ENCODE measurements around the gene SAE1. TPM values are rescaled to one million over a fixed set of nuclear protein-coding genes. Genes with fewer than 3 reads are reported as not detected.

The SAE1 gene
- total RNA-seq, 1 experiment from 2014 or later = 47.5 TPM

DNA sequence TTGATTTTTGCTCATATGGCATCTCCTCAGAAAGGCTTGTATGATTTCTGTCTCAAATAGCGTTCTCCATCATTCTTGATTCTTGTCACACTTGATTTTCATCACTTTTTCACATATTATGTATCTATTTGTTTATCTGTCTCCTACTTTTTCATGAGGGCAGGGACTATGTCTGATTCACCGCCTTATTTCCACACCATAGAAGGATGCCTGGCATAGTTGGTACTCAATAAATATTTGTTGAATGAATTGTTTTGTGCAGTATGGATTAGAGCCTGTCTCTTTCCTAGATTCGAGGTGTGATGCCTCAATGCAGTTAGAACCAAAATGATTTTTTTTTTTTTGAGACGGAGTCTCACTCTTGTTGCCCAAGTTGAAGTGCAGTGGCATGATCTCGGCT, 12.1 kb downstream of the SAE1 start:
- H3K4me2 ChIP-seq (ENCODE audit: low read depth, low read length, poor library complexity, severe bottlenecking) = no peak overlapping the region
- peaks cover 37% of the 10 kb centered on the region for H3K36me3 ChIP-seq (ENCODE audit: insufficient read depth, low read length)
- peaks cover 16% of the 10 kb centered on the region; the same call in 1 of the 2 replicates for H4K20me1 ChIP-seq (ENCODE audit: insufficient read depth, low read depth, low read length)
- no peaks in the 10 kb centered on the region for H3K27me3 ChIP-seq (ENCODE audit: low read length)
- H3K4me1 ChIP-seq (ENCODE audit: low read length) = no peaks in the 10 kb centered on the region
- no peak for DNase-seq
- H2AFZ ChIP-seq (ENCODE audit: low read length) = no peak overlapping the region
- H3K79me2 ChIP-seq (ENCODE audit: low read length) = peaks cover 83% of the 10 kb centered on the region
- H3K4me3 ChIP-seq (ENCODE audit: low read length) = no peak overlapping the region
- no peak overlapping the region for H3K27ac ChIP-seq (ENCODE audit: low read length)
- H3K9me2 ChIP-seq (replicated peaks; ENCODE audit: insufficient read depth, low read length) = no peaks in the 10 kb centered on the region
- no peaks in the 10 kb centered on the region for H3K9me3 ChIP-seq (ENCODE audit: low read length)
- no peak overlapping the region for H3K9ac ChIP-seq (ENCODE audit: low read length)

DNA sequence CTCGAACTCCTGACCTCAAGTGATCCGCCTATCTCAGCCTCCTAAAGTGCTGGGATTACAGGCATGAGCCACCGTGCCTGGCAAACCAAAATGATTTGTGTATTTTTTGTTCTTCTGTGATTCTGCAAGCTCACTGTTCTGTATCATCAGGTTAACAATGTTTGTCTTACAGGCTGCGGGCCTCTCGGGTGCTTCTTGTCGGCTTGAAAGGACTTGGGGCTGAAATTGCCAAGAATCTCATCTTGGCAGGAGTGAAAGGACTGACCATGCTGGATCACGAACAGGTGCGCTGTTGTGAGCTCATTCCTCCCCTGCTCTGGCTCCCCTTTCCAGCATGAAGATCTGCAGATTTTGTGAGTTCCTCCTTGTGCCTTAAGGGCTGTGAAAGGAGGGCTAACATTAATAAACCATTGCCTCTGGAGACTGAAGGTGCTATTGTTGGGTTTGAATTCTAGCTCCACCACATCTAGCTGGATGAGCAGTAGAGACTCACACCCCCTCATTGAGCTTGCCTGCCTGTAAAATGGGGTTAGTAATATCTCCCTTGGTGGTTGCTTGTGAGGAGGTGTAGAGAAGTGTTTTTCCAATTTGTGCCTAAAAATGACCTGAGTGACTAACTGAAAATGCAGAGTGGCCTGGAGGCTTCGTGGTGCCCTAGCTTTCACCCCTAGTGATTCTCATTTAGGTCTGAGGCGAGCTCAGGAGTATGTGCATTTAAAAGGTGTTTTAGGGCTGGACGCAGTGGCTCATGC, 12.9 kb downstream of the SAE1 start:
- no peak overlapping the region for H3K27ac ChIP-seq (ENCODE audit: low read length)
- H3K4me2 ChIP-seq (ENCODE audit: low read depth, low read length, poor library complexity, severe bottlenecking) = no peak overlapping the region
- H2AFZ ChIP-seq (ENCODE audit: low read length) = no peak overlapping the region
- H3K9ac ChIP-seq (ENCODE audit: low read length) = no peak overlapping the region
- H3K9me3 ChIP-seq (ENCODE audit: low read length) = no peaks in the 10 kb centered on the region
- H3K9me2 ChIP-seq (replicated peaks; ENCODE audit: insufficient read depth, low read length) = no peaks in the 10 kb centered on the region
- H4K20me1 ChIP-seq (ENCODE audit: insufficient read depth, low read depth, low read length) = peaks cover 21% of the 10 kb centered on the region
- DNase-seq = no peak
- peaks cover 41% of the 10 kb centered on the region for H3K36me3 ChIP-seq (ENCODE audit: insufficient read depth, low read length)
- no peaks in the 10 kb centered on the region for H3K4me1 ChIP-seq (ENCODE audit: low read length)
- peaks cover 82% of the 10 kb centered on the region for H3K79me2 ChIP-seq (ENCODE audit: low read length)
- no peaks in the 10 kb centered on the region for H3K27me3 ChIP-seq (ENCODE audit: low read length)
- H3K4me3 ChIP-seq (ENCODE audit: low read length) = no peak overlapping the region

DNA sequence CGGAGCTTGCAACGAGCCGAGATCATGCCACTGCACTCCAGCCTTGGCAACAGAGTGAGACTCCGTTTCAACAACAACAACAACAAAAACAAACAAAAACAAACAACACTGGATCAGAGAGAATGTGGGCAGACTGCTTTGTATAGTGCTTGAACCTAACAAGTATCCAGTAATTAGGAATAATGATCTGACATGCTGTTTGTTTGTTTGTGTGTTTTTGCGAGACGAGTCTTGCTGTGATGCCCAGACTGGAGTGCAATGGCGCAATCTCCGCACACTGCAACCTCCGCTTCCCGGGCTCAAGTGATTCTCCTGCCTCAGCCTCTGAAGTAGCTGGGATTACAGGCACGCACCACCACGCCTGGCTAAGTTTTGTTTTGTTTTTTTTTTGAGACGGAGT, 14.0 kb downstream of the SAE1 start:
- no peaks in the 10 kb centered on the region for H3K9me2 ChIP-seq (replicated peaks; ENCODE audit: insufficient read depth, low read length)
- H3K9ac ChIP-seq (ENCODE audit: low read length) = no peak overlapping the region
- H3K27ac ChIP-seq (ENCODE audit: low read length) = no peak overlapping the region
- DNase-seq = no peak
- H3K79me2 ChIP-seq (ENCODE audit: low read length) = peaks cover 75% of the 10 kb centered on the region
- H2AFZ ChIP-seq (ENCODE audit: low read length) = no peak overlapping the region
- no peaks in the 10 kb centered on the region for H3K9me3 ChIP-seq (ENCODE audit: low read length)
- no peak overlapping the region for H3K4me2 ChIP-seq (ENCODE audit: low read depth, low read length, poor library complexity, severe bottlenecking)
- no peak overlapping the region for H3K4me3 ChIP-seq (ENCODE audit: low read length)
- peaks cover 21% of the 10 kb centered on the region for H4K20me1 ChIP-seq (ENCODE audit: insufficient read depth, low read depth, low read length)
- no peaks in the 10 kb centered on the region for H3K27me3 ChIP-seq (ENCODE audit: low read length)
- peaks cover 41% of the 10 kb centered on the region for H3K36me3 ChIP-seq (ENCODE audit: insufficient read depth, low read length)
- H3K4me1 ChIP-seq (ENCODE audit: low read length) = no peaks in the 10 kb centered on the region

DNA sequence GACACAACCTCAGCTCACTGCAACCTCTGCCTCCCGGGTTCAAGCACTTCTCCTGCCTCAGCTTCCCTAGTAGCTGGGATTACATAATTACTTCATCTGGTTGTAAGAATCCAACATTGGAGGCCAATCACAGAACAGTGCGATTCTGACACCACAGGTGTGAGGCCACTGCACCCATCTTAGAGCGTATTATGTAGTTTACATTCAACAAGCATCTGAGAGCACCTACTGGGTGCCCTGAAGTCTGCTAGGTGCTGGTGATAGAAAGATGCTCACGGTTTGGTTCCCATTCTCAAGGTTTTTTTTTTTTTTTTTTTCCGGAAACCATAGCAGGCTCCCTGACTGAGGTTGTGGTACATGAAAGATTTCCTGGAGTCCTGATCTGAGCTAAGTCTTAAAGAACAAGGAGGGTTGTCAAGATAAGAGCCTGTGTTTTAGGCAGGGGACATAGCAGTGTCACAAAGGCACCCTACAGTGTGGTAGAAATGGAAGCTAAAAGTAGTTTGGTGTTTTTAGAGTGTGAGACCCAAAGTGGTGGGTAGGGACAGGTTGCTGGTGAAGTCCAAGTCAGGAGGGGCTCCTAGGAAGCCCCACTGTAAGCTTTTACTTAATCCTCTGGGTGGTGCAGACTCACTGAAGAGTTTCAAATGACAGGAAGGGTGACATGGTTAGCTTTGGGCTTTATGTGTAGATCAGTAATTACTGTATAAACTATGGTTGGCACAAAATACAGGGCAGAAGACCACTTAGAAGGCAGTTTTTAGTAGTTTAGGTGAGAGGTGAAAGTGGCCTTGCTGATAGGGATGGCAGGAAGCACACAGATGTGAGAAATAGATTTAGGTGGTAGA, 15.2 kb downstream of the SAE1 start:
- no peak overlapping the region for H3K27ac ChIP-seq (ENCODE audit: low read length)

GRCh38 chr19:47146920-47147319, 16.3 kb downstream of the SAE1 start:
- Histone ChIP-seq H3K27me3 (ENCODE audit: low read length) (no peaks in the 10 kb centered on the region), H3K4me1 (ENCODE audit: low read length) (no peaks in the 10 kb centered on the region), H2AFZ (ENCODE audit: low read length) (no peak overlapping the region), H3K27ac (ENCODE audit: low read length) (no peak overlapping the region), H3K79me2 (ENCODE audit: low read length) (peaks cover 67% of the 10 kb centered on the region), H3K36me3 (ENCODE audit: insufficient read depth, low read length) (peaks cover 53% of the 10 kb centered on the region), H3K9ac (ENCODE audit: low read length) (no peak overlapping the region), H4K20me1 (ENCODE audit: insufficient read depth, low read depth, low read length) (peaks cover 15% of the 10 kb centered on the region), H3K9me2 (replicated peaks; ENCODE audit: insufficient read depth, low read length) (no peaks in the 10 kb centered on the region), H3K4me3 (ENCODE audit: low read length) (no peak overlapping the region), H3K9me3 (ENCODE audit: low read length) (no peaks in the 10 kb centered on the region), H3K4me2 (ENCODE audit: low read depth, low read length, poor library complexity, severe bottlenecking) (no peak overlapping the region)
- no peak for DNase-seq

More for the DNA sequence above, 15.2 kb downstream of the SAE1 start:
- H3K9me3 ChIP-seq (ENCODE audit: low read length) = no peaks in the 10 kb centered on the region
- no peaks in the 10 kb centered on the region for H3K9me2 ChIP-seq (replicated peaks; ENCODE audit: insufficient read depth, low read length)
- H3K9ac ChIP-seq (ENCODE audit: low read length) = no peak overlapping the region
- H3K79me2 ChIP-seq (ENCODE audit: low read length) = peaks cover 73% of the 10 kb centered on the region
- peaks cover 17% of the 10 kb centered on the region for H4K20me1 ChIP-seq (ENCODE audit: insufficient read depth, low read depth, low read length)
- H2AFZ ChIP-seq (ENCODE audit: low read length) = no peak overlapping the region
- no peak overlapping the region for H3K4me3 ChIP-seq (ENCODE audit: low read length)
- DNase-seq = no peak
- no peak overlapping the region for H3K4me2 ChIP-seq (ENCODE audit: low read depth, low read length, poor library complexity, severe bottlenecking)
- no peaks in the 10 kb centered on the region for H3K4me1 ChIP-seq (ENCODE audit: low read length)
- peaks cover 50% of the 10 kb centered on the region for H3K36me3 ChIP-seq (ENCODE audit: insufficient read depth, low read length)
- no peaks in the 10 kb centered on the region for H3K27me3 ChIP-seq (ENCODE audit: low read length)

DNA sequence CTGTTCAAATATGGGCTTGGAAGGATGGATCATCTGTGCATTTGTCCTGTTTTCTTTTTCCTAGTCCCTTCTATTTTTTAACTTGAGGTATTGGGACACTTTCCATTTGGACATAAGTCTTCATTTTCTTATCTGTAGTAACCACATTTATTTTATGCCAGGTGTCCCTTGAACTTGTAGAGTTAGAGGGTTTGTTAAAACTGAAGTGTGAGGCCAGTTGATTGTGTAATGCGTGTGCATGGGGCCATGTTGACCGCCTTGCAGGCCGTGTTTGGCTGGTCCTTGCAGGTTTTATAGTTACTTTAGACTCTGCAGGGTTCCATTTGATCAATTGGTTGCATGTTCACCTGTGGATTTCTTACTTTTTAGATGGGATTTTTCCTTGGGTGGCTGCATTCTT, 21.0 kb downstream of the SAE1 start:
- no peaks in the 10 kb centered on the region for H3K27me3 ChIP-seq (ENCODE audit: low read length)
- H3K9ac ChIP-seq (ENCODE audit: low read length) = no peak overlapping the region

GRCh38 chr19:47152205-47152604, 21.6 kb downstream of the SAE1 start:
- Histone ChIP-seq H3K4me2 (ENCODE audit: low read depth, low read length, poor library complexity, severe bottlenecking) (no peak overlapping the region), H3K9me2 (replicated peaks; ENCODE audit: insufficient read depth, low read length) (no peaks in the 10 kb centered on the region), H3K79me2 (ENCODE audit: low read length) (peaks cover 48% of the 10 kb centered on the region), H3K4me1 (ENCODE audit: low read length) (no peaks in the 10 kb centered on the region; the same call in 1 of the 2 replicates), H3K27me3 (ENCODE audit: low read length) (no peaks in the 10 kb centered on the region), H3K27ac (ENCODE audit: low read length) (no peak overlapping the region), H4K20me1 (ENCODE audit: insufficient read depth, low read depth, low read length) (peaks cover 8% of the 10 kb centered on the region; the same call in 1 of the 2 replicates), H3K36me3 (ENCODE audit: insufficient read depth, low read length) (peaks cover 41% of the 10 kb centered on the region), H3K9me3 (ENCODE audit: low read length) (no peaks in the 10 kb centered on the region), H3K4me3 (ENCODE audit: low read length) (no peak overlapping the region), H2AFZ (ENCODE audit: low read length) (no peak overlapping the region), H3K9ac (ENCODE audit: low read length) (no peak overlapping the region)
- no peak for DNase-seq

More for the DNA sequence above, 21.0 kb downstream of the SAE1 start:
- no peaks in the 10 kb centered on the region for H3K9me2 ChIP-seq (replicated peaks; ENCODE audit: insufficient read depth, low read length)
- H3K4me1 ChIP-seq (ENCODE audit: low read length) = no peaks in the 10 kb centered on the region
- peaks cover 8% of the 10 kb centered on the region; the same call in 1 of the 2 replicates for H4K20me1 ChIP-seq (ENCODE audit: insufficient read depth, low read depth, low read length)
- H3K36me3 ChIP-seq (ENCODE audit: insufficient read depth, low read length) = peaks cover 44% of the 10 kb centered on the region
- H3K79me2 ChIP-seq (ENCODE audit: low read length) = peaks cover 54% of the 10 kb centered on the region
- no peaks in the 10 kb centered on the region for H3K9me3 ChIP-seq (ENCODE audit: low read length)
- H2AFZ ChIP-seq (ENCODE audit: low read length) = no peak overlapping the region
- H3K4me2 ChIP-seq (ENCODE audit: low read depth, low read length, poor library complexity, severe bottlenecking) = no peak overlapping the region
- no peak for DNase-seq
- H3K4me3 ChIP-seq (ENCODE audit: low read length) = no peak overlapping the region
- no peak overlapping the region for H3K27ac ChIP-seq (ENCODE audit: low read length)

DNA sequence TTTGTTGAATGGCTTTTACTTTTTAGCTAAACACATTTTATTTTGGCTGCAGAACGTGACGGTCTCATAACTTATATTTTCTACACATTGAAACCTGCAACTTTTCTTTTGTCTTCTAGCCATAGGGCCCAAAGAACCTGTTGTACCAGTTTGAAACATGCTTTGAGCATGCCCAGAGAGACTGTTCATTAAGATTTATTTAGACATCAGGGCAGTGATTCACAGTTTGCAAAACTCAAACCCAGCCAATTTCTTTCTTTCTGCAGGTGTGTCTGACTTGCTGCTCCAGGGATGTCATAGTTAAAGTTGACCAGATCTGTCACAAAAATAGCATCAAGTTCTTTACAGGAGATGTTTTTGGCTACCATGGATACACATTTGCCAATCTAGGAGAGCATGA, 22.0 kb downstream of the SAE1 start:
- Histone ChIP-seq H3K4me3 (ENCODE audit: low read length) (no peak overlapping the region), H3K27ac (ENCODE audit: low read length) (no peak overlapping the region), H4K20me1 (ENCODE audit: insufficient read depth, low read depth, low read length) (peaks cover 8% of the 10 kb centered on the region; the same call in 1 of the 2 replicates), H3K27me3 (ENCODE audit: low read length) (no peaks in the 10 kb centered on the region), H3K36me3 (ENCODE audit: insufficient read depth, low read length) (peaks cover 45% of the 10 kb centered on the region), H3K4me2 (ENCODE audit: low read depth, low read length, poor library complexity, severe bottlenecking) (no peak overlapping the region), H3K9me3 (ENCODE audit: low read length) (no peaks in the 10 kb centered on the region), H3K79me2 (ENCODE audit: low read length) (peaks cover 49% of the 10 kb centered on the region), H3K9ac (ENCODE audit: low read length) (no peak overlapping the region), H2AFZ (ENCODE audit: low read length) (no peak overlapping the region), H3K4me1 (ENCODE audit: low read length) (peaks cover 3% of the 10 kb centered on the region), H3K9me2 (replicated peaks; ENCODE audit: insufficient read depth, low read length) (no peaks in the 10 kb centered on the region)
- no peak for DNase-seq

Measured in Karpas-422 (cell line).